ENCODE measurements around the gene USP49. TPM values are rescaled to one million over a fixed set of nuclear protein-coding genes. Genes with fewer than 3 reads are reported as not detected.
A peak's percentile ranks its signal among the peaks of the same experiment; 100 is the strongest.

The USP49 gene
- total and polyA plus RNA-seq, 2 of the 13 experiments (the other 11 are each of a cell fraction or from before 2014, with no cell fraction given): 2.9 to 4.3 TPM

DNA sequence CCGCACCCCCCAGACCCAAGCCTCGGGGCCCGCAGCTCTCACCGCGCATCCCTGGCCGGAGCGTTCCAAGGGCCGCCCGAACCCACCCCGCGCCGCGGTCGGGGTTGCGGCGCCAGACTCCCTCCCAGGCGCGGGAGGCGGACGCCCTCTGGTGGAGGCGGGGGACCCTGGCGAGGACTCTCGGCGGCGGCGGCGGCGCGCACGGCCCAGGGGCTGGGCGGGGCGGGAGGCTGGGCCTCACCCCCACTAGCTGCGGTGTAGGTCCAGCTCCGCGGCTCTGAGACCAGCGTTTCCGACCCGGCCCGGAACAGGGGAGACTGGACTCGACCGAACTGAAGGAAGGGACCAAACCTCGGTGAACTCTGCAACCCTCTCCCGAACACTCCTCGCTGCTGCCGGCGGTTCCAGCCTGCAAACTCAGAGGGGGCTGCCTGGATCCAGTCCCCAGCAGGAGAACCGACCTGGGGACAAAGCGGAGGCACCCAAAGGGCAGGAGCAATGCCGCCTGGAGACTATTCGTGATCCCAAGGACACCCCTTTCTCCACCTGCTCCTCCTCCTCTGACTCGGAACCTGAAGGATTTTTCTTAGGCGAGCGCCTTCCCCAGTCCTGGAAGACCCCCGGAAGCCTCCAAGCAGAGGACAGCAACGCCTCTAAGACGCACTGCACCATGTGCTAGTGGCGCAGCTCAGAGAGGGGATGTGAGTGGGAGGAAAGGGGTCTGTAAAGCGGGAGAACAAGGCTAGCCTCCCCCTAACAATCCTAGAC lies 108.5 kb downstream of the USP49 start:
- Histone ChIP-seq H3K9ac (ENCODE audit: insufficient read depth, low read depth, low read length) (peak overlapping the region; percentile 99), H4K20me1 (ENCODE audit: insufficient read depth, low read length) (no peaks in the 10 kb centered on the region), H3K79me2 (ENCODE audit: insufficient read depth, low read length) (peaks cover 20% of the 10 kb centered on the region), H3K4me1 (ENCODE audit: insufficient read depth, low read length) (peaks cover 30% of the 10 kb centered on the region), H3K4me3 (replicated peaks in 1 of 3; ENCODE audit: insufficient read depth in 1 of 3, low read depth in 2 of 3, low read length in 3 of 3) (peak overlapping the region; percentile 65 to 99 (median 99)), H3K27me3 (ENCODE audit: control insufficient read depth in 1 of 2, insufficient read depth in 2 of 2, low read length in 2 of 2) (no peaks in the 10 kb centered on the region; a peak in 2 of 5 replicates), H2AFZ (ENCODE audit: low read length) (peak overlapping the region; percentile 33), H3K4me2 (ENCODE audit: low read depth, low read length) (peak overlapping the region; percentile 97), H3K36me3 (replicated peaks in 1 of 2; ENCODE audit: control insufficient read depth in 1 of 2, insufficient read depth in 2 of 2, low read length in 2 of 2) (peaks cover 10 to 25% of the 10 kb centered on the region in 2 experiments), H3K27ac (ENCODE audit: extremely low read length, insufficient read depth, low read length) (peak overlapping the region; percentile 94), H3K9me3 (ENCODE audit: low read length) (no peaks in the 10 kb centered on the region)
- ATAC-seq: peak; percentile 91
- in situ Hi-C loops (cut with HindIII; ENCODE audit: extremely low pct_ligation_motif_present, low pct_unique_long_range_greater_than_20kb) (loop anchor here (5.0 to 25.0 kb wide), 3 partner anchors 136 to 426 kb away; partner anchors contain the start of genes BYSL, MED20 and MRPS10), intact Hi-C loops (cut with micrococcal nuclease; ENCODE audit: unreplicated experiment) (loop anchor here (1.0 to 5.0 kb wide), 4 partner anchors 134 to 419 kb away; partner anchors contain the start of genes BYSL and MED20)
- no peak for FAIRE-seq
- BruUV-seq (replicated peaks): TSS peak; percentile 74
- peak; percentile 76 for DNase-seq (ENCODE audit: low spot score)
- ChIA-PET POLR2A (interaction anchor here (0.7 to 3.5 kb wide), 19 partner anchors 11 to 466 kb away, joined by 3 to 60 read pairs (median 5); partner anchors contain the start of genes BYSL, MED20, PGC and TAF8), CTCF (ENCODE audit: low intra/inter-chr PET ratio, low total read pairs) (interaction anchor here (1.1 to 3.1 kb wide), 6 partner anchors 11 to 419 kb away, joined by 5 to 29 read pairs (median 11); partner anchors contain the start of genes BYSL, MED20 and TFEB)
- 0% methylated on average over 39 of the region's 58 CpGs for WGBS (ENCODE audit: low lambda C conversion rate)
- TF ChIP-seq HNF4G (IDR thresholded peaks at IDR 0.05; ENCODE audit: borderline replicate concordance, low read depth, low read length) (no peak), HNF4G (CRISPR knock-in tag; IDR thresholded peaks at IDR 0.05; ENCODE audit: borderline replicate concordance, low read depth) (no peak), HOXA7 (CRISPR knock-in tag; IDR thresholded peaks at IDR 0.05) (no peak), ZFP36L1 (CRISPR knock-in tag; IDR thresholded peaks at IDR 0.05) (no peak), TCF7 (IDR thresholded peaks at IDR 0.05; ENCODE audit: low read depth) (no peak), SATB2 (CRISPR knock-in tag; IDR thresholded peaks at IDR 0.05) (no peak), PHF8 (CRISPR knock-in tag; IDR thresholded peaks at IDR 0.05) (no peak), ARID2 (CRISPR knock-in tag; IDR thresholded peaks at IDR 0.05; ENCODE audit: borderline replicate concordance) (no peak), NFATC3 (CRISPR knock-in tag; IDR thresholded peaks at IDR 0.05) (0 out of 2 replicates have a peak, but pooled peaks have one; percentile 19), EZH2 (conservative IDR thresholded peaks at IDR 0.05; ENCODE audit: low read depth, low read length) (no peak), DMAP1 (CRISPR knock-in tag; IDR thresholded peaks at IDR 0.05) (no peak; the same call in 1 of the 2 replicates), ZNF230 (CRISPR knock-in tag; IDR thresholded peaks at IDR 0.05) (peak; percentile 73; the same call in 1 of the 2 replicates), ZNF674 (CRISPR knock-in tag; IDR thresholded peaks at IDR 0.05; ENCODE audit: low read depth) (no peak), MED8 (CRISPR knock-in tag; IDR thresholded peaks at IDR 0.05; ENCODE audit: insufficient replicate concordance) (peak; percentile 60), ZNF773 (CRISPR knock-in tag; IDR thresholded peaks at IDR 0.05; ENCODE audit: borderline replicate concordance) (no peak), TAF15 (IDR thresholded peaks at IDR 0.05; ENCODE audit: low read depth, low read length, poor library complexity, severe bottlenecking) (peak; percentile 86), NCOA1 (CRISPR knock-in tag; IDR thresholded peaks at IDR 0.05) (no peak), ADNP (CRISPR knock-in tag; IDR thresholded peaks at IDR 0.05) (no peak)
- TF ChIP-seq, protein P1, sequence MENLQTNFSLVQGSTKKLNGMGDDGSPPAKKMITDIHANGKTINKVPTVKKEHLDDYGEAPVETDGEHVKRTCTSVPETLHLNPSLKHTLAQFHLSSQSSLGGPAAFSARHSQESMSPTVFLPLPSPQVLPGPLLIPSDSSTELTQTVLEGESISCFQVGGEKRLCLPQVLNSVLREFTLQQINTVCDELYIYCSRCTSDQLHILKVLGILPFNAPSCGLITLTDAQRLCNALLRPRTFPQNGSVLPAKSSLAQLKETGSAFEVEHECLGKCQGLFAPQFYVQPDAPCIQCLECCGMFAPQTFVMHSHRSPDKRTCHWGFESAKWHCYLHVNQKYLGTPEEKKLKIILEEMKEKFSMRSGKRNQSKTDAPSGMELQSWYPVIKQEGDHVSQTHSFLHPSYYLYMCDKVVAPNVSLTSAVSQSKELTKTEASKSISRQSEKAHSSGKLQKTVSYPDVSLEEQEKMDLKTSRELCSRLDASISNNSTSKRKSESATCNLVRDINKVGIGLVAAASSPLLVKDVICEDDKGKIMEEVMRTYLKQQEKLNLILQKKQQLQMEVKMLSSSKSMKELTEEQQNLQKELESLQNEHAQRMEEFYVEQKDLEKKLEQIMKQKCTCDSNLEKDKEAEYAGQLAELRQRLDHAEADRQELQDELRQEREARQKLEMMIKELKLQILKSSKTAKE (CRISPR knock-in tag; IDR thresholded peaks at IDR 0.05; ENCODE audit: borderline replicate concordance): 0 out of 2 replicates have a peak, but pooled peaks have one; percentile 18
- TF ChIP-seq, protein P2, sequence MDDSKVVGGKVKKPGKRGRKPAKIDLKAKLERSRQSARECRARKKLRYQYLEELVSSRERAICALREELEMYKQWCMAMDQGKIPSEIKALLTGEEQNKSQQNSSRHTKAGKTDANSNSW (CRISPR knock-in tag; IDR thresholded peaks at IDR 0.05; ENCODE audit: borderline replicate concordance): peak; percentile 68; the same call in 1 of the 2 replicates
- TF ChIP-seq, protein P3, sequence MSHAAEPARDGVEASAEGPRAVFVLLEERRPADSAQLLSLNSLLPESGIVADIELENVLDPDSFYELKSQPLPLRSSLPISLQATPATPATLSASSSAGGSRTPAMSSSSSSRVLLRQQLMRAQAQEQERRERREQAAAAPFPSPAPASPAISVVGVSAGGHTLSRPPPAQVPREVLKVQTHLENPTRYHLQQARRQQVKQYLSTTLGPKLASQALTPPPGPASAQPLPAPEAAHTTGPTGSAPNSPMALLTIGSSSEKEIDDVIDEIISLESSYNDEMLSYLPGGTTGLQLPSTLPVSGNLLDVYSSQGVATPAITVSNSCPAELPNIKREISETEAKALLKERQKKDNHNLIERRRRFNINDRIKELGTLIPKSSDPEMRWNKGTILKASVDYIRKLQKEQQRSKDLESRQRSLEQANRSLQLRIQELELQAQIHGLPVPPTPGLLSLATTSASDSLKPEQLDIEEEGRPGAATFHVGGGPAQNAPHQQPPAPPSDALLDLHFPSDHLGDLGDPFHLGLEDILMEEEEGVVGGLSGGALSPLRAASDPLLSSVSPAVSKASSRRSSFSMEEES (CRISPR knock-in tag; IDR thresholded peaks at IDR 0.05): no peak
